H1 (cell line): ENCODE measurements around the gene PIK3C2G.

Experiments used
- CEBPB ChIP-seq: IDR thresholded peaks from 2 replicates; pipeline ENCODE4 v1.6.1; 2012; ENCODE audit warnings: low read depth, low read length
- CHD7 ChIP-seq: fragments of 300-600 bp; sonication (generic); IDR thresholded peaks from 2 replicates; pipeline ENCODE4 v1.7.1; 2012; ENCODE audit warnings: low read length, moderate library complexity, mild to moderate bottlenecking, inconsistent platforms; ENCODE audit not compliant: insufficient replicate concordance
- JUN ChIP-seq: IDR thresholded peaks from 2 replicates; pipeline ENCODE4 v1.6.1; 2011; ENCODE audit warnings: low read depth, mild to moderate bottlenecking, improper control_type of control experiment, low read length
- POLR2A ChIP-seq, 2 experiments: IDR thresholded peaks; 1 replicate in 1 of 2; 2 replicates in 1 of 2; pipeline ENCODE4 v1.6.1; 2011; ENCODE audit warnings: low read depth in 2 of 2, low read length in 2 of 2, mild to moderate bottlenecking in 2 of 2; ENCODE audit errors: control extremely low read depth in 1 of 2
- SIN3A ChIP-seq, 2 experiments: IDR thresholded peaks in 1 of 2; conservative IDR thresholded peaks in 1 of 2; 2 replicates each; pipeline ENCODE4 v1.6.1; 2011 to 2012; ENCODE audit warnings: low read length in 2 of 2, improper control_type of control experiment in 1 of 2, low read depth in 1 of 2, mild to moderate bottlenecking in 1 of 2
- TF ChIP-seq, protein P1 (sequence below), 3 experiments: IDR thresholded peaks; 1 replicate in 2 of 3; 2 replicates in 1 of 3; pipeline versions ENCODE4 v1.5.1 to v1.6.1; 2011; ENCODE audit warnings: low read length in 3 of 3, mild to moderate bottlenecking in 3 of 3, inconsistent platforms in 2 of 3, low read depth in 1 of 3, moderate library complexity in 1 of 3; ENCODE audit not compliant: insufficient read depth in 1 of 3; ENCODE audit errors: control extremely low read depth in 1 of 3

DNA sequence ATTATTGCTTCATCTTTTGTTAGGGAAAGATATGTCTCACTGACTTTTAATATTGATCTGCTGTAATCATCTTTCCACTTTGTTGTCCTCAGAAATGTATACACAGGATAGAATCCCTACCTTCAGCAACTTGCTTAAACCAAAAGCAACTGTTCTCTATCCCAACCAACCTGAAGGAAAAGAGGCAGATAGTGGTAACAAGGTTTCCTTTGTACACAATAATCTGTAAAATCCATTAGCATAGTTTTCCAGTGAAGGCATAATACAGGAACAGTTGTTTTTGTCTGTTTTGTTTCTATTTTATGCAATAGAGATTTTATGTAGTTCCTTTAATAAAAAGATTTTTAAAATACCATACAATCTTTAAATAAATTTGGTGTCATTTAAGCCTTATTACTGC, 170.5 kb downstream of the PIK3C2G start:
- TF ChIP-seq CHD7 (no peak), POLR2A (IDR thresholded peaks at IDR 0.05; ENCODE audit: control extremely low read depth in 1 of 2, low read depth in 2 of 2, low read length in 2 of 2) (no peak), SIN3A (conservative IDR thresholded peaks at IDR 0.05 in 1 of 2, IDR thresholded peaks at IDR 0.05 in 1 of 2; ENCODE audit: low read depth in 1 of 2, low read length in 2 of 2) (no peak), JUN (no peak), CEBPB (no peak)
- TF ChIP-seq, protein P1, sequence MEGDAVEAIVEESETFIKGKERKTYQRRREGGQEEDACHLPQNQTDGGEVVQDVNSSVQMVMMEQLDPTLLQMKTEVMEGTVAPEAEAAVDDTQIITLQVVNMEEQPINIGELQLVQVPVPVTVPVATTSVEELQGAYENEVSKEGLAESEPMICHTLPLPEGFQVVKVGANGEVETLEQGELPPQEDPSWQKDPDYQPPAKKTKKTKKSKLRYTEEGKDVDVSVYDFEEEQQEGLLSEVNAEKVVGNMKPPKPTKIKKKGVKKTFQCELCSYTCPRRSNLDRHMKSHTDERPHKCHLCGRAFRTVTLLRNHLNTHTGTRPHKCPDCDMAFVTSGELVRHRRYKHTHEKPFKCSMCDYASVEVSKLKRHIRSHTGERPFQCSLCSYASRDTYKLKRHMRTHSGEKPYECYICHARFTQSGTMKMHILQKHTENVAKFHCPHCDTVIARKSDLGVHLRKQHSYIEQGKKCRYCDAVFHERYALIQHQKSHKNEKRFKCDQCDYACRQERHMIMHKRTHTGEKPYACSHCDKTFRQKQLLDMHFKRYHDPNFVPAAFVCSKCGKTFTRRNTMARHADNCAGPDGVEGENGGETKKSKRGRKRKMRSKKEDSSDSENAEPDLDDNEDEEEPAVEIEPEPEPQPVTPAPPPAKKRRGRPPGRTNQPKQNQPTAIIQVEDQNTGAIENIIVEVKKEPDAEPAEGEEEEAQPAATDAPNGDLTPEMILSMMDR (IDR thresholded peaks at IDR 0.05; ENCODE audit: control extremely low read depth in 1 of 3, insufficient read depth in 1 of 3, low read depth in 1 of 3, low read length in 3 of 3), result no peak
